Stimulated activated CD8-positive, alpha-beta memory T cell treated with anti-CD3 and anti-CD28 coated beads, Interleukin-4, amount 100 ng/mL, for 48 hours (primary cell): Measurements from ENCODE around the gene C14orf93.
"Not testable (repeated sequence)": the region's sequence is repeated elsewhere in the genome, so short reads cannot be mapped to it uniquely, and the experiment has no call there.

Source experiments
- DNase-seq: peaks from one replicate; pipeline ENCODE4 v3.0.0-alpha.2; 2020

The C14orf93 gene

DNA sequence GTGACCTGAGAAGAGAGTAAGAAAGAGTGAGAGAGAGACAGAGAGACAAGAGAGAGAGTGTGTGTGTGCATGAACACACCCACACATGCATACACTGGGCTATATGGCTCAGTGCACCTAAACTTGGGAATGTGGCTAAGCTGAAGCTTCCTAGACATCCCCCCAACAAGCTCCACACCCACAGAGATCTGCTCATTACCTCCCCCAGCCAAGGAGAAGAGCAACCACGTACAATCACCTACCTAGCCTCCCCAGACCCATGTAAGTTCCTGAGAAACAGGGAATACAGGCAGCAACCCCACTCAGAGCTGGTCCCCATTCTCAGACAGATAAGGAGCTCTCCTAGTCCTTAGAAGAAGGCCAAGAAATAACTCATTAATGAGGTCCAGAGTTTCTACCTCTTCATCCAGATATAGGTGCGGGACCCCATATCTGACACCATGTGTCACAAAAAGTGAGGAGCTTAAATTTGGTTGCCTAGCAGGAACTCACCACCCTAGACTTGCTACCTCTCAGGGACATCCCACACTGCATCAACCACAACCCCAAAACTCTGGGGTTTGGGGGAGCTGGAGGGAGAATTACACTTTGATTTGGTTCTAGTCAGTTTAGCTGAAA is 37.5 kb downstream of the C14orf93 start:
- DNase-seq = no peak

DNA sequence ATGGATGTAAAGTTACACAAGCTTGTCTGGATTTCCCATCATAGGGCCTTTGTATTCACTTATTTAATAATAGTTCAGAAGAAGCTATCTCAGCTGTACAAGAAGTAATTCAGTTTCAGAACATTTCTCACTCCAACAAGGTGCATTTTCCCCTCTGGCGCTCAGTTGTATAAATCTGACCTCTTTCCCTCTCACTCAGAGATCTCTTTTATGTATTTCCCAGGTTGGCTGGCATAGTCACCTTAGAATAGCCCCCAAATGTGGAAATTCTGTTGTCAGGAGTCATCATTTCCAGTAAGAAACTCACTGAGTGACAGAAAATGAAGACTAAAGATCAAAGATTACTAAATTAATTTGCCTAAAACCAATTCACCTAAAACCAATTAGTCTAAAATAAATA is 38.8 kb downstream of the C14orf93 start:
- no peak for DNase-seq

DNA sequence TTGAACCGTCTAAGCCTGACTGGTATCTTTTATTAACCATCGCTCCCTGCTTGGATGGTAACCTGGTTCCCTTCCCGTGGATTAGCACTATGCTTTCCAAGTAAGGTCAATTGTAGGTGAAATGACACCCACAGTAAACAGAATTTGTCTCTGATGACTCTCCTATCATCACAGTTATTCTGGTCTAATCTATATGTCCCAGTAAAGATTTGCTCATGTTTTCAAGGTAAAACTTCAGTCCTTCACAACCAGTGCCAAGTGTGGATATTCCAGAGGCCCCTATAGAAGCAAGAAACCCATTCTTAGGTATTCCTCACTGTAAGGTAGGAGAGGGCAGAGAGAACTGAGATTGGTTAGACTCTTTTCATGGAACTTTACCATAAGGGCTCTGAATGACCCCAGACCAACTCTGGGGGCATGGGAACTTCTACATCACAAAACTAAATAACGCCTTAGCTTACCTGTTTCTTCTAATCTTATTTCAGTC is 43.1 kb downstream of the C14orf93 start:
- DNase-seq = no peak

DNA sequence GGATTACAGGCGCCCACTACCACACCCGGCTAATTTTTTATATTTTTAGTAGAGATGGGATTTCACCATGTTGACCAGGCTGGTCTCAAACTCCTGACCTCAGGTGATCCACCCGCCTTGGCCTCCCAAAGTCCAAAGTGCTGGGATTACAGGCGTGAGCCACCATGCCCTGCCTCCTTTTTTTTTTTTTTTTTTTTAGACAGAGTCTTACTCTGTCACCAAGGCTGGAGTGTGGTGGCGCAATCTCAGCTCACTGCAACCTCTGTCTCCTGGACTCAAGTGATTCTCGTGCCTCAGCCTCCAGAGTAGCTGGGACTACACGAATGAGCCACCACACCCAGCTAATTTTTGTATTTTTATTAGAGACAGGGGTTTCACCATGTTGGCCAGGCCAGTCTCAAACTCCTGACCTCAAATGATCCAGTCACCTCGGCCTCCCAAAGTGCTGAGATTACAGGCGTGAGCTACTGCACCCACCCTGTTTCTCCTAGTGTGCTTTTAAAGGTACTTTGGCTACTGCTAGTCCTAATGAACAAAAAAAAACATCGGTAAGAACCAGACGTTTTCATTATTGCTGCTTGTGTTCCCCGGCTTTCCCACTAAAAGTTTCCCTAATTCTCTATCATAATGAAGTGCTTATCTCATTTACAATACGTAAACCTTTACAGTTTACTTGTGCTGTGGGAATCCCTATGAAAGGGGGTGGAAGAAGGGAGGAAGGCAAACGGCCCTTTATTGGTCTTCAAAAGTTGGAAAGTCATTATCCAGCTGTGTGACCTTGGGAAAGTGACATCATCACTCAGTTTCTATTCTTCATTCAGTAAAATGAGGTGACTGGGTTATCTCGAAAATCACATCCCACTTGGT is 43.8 kb downstream of the C14orf93 start:
- DNase-seq = not testable (repeated sequence)

GRCh38 chr14:22962061-22962676 is 47.8 kb downstream of the C14orf93 start:
- DNase-seq = no peak

- no peak for DNase-seq
Measured at GRCh38 chr14:22955702-22956569, 54.0 kb downstream of the C14orf93 start.

GRCh38 chr14:22952418-22952817 is 57.5 kb downstream of the C14orf93 start:
- no peak for DNase-seq

- not testable (repeated sequence) for DNase-seq
Measured at GRCh38 chr14:22951795-22952194, 58.1 kb downstream of the C14orf93 start.

DNA sequence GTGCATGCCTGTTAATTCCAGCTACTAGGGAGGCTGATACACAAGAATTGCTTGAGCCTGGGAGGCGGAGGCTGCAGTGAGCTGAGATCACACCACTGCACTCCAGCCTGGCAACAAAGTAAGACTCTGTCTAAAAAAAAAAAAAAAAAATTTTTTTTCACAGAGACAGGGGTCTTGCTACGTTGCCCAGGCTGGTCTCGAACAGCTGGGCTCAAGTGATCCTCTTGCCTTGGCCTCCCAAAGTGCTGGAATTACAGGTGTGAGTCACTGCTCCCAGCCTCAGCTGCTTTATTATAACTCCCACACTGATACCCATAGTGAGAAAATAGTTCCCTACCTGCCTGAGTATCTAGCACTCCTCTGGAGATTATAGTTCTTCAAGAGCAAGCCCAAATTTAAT is 64.3 kb downstream of the C14orf93 start:
- DNase-seq = no peak

GRCh38 chr14:22939684-22940083 is 70.3 kb downstream of the C14orf93 start:
- no peak for DNase-seq
